B cell (primary cell): ENCODE data around the gene TYW1B. TPM values are rescaled to one million over a fixed set of nuclear protein-coding genes. Genes with fewer than 3 reads are reported as not detected.
"Not testable (repeated sequence)": the region's sequence is repeated elsewhere in the genome, so short reads cannot be mapped to it uniquely, and the experiment has no call there.

Source experiments
- ATAC-seq: fragments of 200-7000 bp; cut with Tn5 transposase; one replicate; pipeline ENCODE4 v1.10.0; 2021; ENCODE audit warnings: low read depth, mild to moderate bottlenecking, moderate number of reproducible peaks, moderate library complexity
- CTCF ChIA-PET: fragments of 350-600 bp; sonication (Branson Sonifier 250); formaldehyde crosslinking; loops from one replicate; lab custom pipeline; 2021; ENCODE audit warnings: antibody characterized with exemption, inconsistent platforms; lab: Charles Lee
- POLR2A ChIA-PET: fragments of 350-600 bp; sonication (Branson Sonifier 250); formaldehyde crosslinking; loops from one replicate; lab custom pipeline; 2021; ENCODE audit warnings: antibody characterized with exemption; lab: Charles Lee
- DNase-seq: peaks from one replicate; pipeline ENCODE4 v3.0.0; 2013
- H2AFZ ChIP-seq: 2 replicates; pipeline ENCODE4 v1.6.1; 2012; ENCODE audit warnings: mild to moderate bottlenecking, low read depth, low read length; ENCODE audit not compliant: insufficient read depth, poor library complexity, severe bottlenecking
- H3K27ac ChIP-seq, 2 donors: 1 replicate in 1 of 2; 2 replicates in 1 of 2; pipeline ENCODE4 v1.5.1; 2012 to 2013; ENCODE audit warnings: low read length in 2 of 2, mild to moderate bottlenecking in 2 of 2, moderate library complexity in 1 of 2
- H3K27me3 ChIP-seq, 4 experiments: fragments of 200-600 bp in 1 of 4; sonication (generic) in 1 of 4; replicated peaks in 1 of 4; 1 replicate in 2 of 4; 2 replicates in 2 of 4; pipeline versions ENCODE4 v1.6.1 to v1.7.0; 2013 to 2016; ENCODE audit warnings: low read length in 3 of 4, mild to moderate bottlenecking in 2 of 4, mixed read lengths in 1 of 4, moderate library complexity in 1 of 4; ENCODE audit not compliant: insufficient read depth in 4 of 4, control insufficient read depth in 3 of 4; ENCODE audit errors: control extremely low read depth in 1 of 4
- H3K36me3 ChIP-seq, 2 experiments: replicated peaks in 1 of 2; 1 replicate in 1 of 2; 2 replicates in 1 of 2; pipeline versions ENCODE4 v1.6.1 to v1.7.1; 2013; ENCODE audit warnings: low read length in 1 of 2; ENCODE audit not compliant: insufficient read depth in 2 of 2, control insufficient read depth in 1 of 2; ENCODE audit errors: control extremely low read depth in 1 of 2, extremely low read depth in 1 of 2
- H3K4me1 ChIP-seq, 2 donors: fragments of 200-600 bp in 1 of 2; sonication (generic) in 1 of 2; 1 replicate in 1 of 2; 2 replicates in 1 of 2; pipeline versions ENCODE4 v1.5.1 to v1.6.1; 2013 to 2017; ENCODE audit warnings: low read length in 2 of 2; ENCODE audit not compliant: control insufficient read depth in 2 of 2, insufficient read depth in 2 of 2
- H3K4me2 ChIP-seq: replicated peaks from 2 replicates; pipeline ENCODE3; 2012; ENCODE audit warnings: mild to moderate bottlenecking, low read depth, low read length; ENCODE audit not compliant: poor library complexity, severe bottlenecking
- H3K4me3 ChIP-seq, 5 experiments: fragments of 200-600 bp in 1 of 5; sonication (generic) in 1 of 5; 1 replicate in 3 of 5; 2 replicates in 2 of 5; pipeline versions ENCODE4 v1.5.1 to v1.7.0; 2011 to 2016; ENCODE audit warnings: low read length in 4 of 5, mild to moderate bottlenecking in 4 of 5, low read depth in 2 of 5, control low read depth in 1 of 5, moderate library complexity in 1 of 5; ENCODE audit not compliant: insufficient read depth in 1 of 5; ENCODE audit errors: control extremely low read depth in 1 of 5, extremely low read depth in 1 of 5
- H3K79me2 ChIP-seq: fragments of 200-600 bp; sonication (generic); one replicate; pipeline ENCODE4 v1.6.0; 2016; ENCODE audit warnings: low read length; ENCODE audit not compliant: control insufficient read depth, insufficient read depth
- H3K9ac ChIP-seq: fragments of 200-600 bp; sonication (generic); 2 replicates; pipeline ENCODE4 v1.6.1; 2017; ENCODE audit warnings: mild to moderate bottlenecking, low read length, moderate library complexity
- H3K9me3 ChIP-seq, 3 donors: one replicate each; pipeline versions ENCODE4 v1.6.1 to v1.7.1; 2013; ENCODE audit warnings: low read length in 2 of 3; ENCODE audit not compliant: control insufficient read depth in 2 of 3, insufficient read depth in 1 of 3; ENCODE audit errors: control extremely low read depth in 1 of 3
- H4K20me1 ChIP-seq: 2 replicates; pipeline ENCODE4 v1.6.0; 2012; ENCODE audit warnings: mild to moderate bottlenecking, low read length; ENCODE audit not compliant: insufficient read depth, control insufficient read depth, poor library complexity, severe bottlenecking
- H3K27ac Mint-ChIP-seq: one replicate; pipeline ENCODE4 v1.8.0; 2021; ENCODE audit warnings: mixed read lengths
- H3K27me3 Mint-ChIP-seq: one replicate; pipeline ENCODE4 v1.8.0; 2021; ENCODE audit warnings: mixed read lengths
- H3K4me1 Mint-ChIP-seq: one replicate; pipeline ENCODE4 v1.8.0; 2021; ENCODE audit warnings: mixed read lengths
- H3K4me3 Mint-ChIP-seq: one replicate; pipeline ENCODE4 v1.8.0; 2021; ENCODE audit warnings: mixed read lengths
- H3K9me3 Mint-ChIP-seq: one replicate; pipeline ENCODE4 v1.8.0; 2022; ENCODE audit warnings: mixed read lengths; ENCODE audit not compliant: insufficient read depth
- EZH2 ChIP-seq: IDR thresholded peaks from 2 replicates; pipeline ENCODE4 v1.6.1; 2012; ENCODE audit warnings: borderline replicate concordance, low read depth, mild to moderate bottlenecking, moderate library complexity, low read length; ENCODE audit not compliant: insufficient read depth, poor library complexity, severe bottlenecking
- WGBS: methylation state at CpG from one replicate; pipeline ENCODE4 v1.1.5; 2013; ENCODE audit warnings: missing lambda C conversion rate; ENCODE audit not compliant: insufficient coverage; 5-methylcytosine and 5-hydroxymethylcytosine counted together
- intact Hi-C: fragments of 100-400 bp; cut with micrococcal nuclease; formaldehyde crosslinking; loops from one replicate; pipeline ENCODE4 v1.10.0; 2022
- polyA plus RNA-seq: library from polyadenylated mRNA; depleted of rRNA; stranded (reverse); fragments of >200 nt; gene quantifications from 2 replicates; pipeline ENCODE4 v1.2.3, GENCODE V29; 2012
- total RNA-seq, 2 donors: library from RNA; stranded (reverse); fragments of 120-200 nt in 1 of 2; gene quantifications; 1 replicate in 1 of 2; 2 replicates in 1 of 2; pipeline versions ENCODE4 v1.2.3 to v1.2.4, GENCODE V29; 2013 to 2022
- TF ChIP-seq, protein P1 (sequence below): fragments of 200-600 bp; IDR thresholded peaks from one replicate; pipeline ENCODE4 v1.8.0; 2022; ENCODE audit warnings: antibody characterized with exemption, mild to moderate bottlenecking

The TYW1B gene
- total and polyA plus RNA-seq, 2 donors (not counting 1 experiment from before 2014, with no cell fraction given), result 4.4 to 9.4 TPM

GRCh38 chr7:72704894-72705293 lies 123.1 kb downstream of the TYW1B start:
- no peaks in the 10 kb centered on the region for H3K9me3 ChIP-seq
- POLR2A ChIA-PET, result no interaction called here
- H3K4me1 Mint-ChIP-seq, result no peaks in the 10 kb centered on the region

DNA sequence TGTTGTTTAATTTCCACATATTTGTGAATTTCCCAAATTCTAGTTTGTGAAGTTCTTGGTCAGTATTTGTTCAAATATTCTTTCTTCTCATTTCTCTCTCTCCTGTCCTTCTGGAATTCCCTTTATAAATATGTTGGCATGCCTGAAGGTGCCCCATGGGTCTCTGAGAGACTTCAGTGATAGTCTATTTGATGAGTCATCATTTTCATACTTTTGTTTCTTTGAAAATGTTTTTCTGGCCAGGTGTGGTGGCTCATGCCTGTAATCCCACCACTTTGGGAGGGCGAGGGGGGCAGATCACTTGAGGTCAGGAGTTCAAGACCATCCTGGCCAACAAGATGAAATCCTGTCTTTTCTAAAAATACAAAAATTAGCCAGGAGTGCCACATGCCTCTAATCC lies 127.5 kb downstream of the TYW1B start:
- H3K4me1 Mint-ChIP-seq, H3K9me3 Mint-ChIP-seq, H3K9ac ChIP-seq, H3K27me3 Mint-ChIP-seq, H2AFZ ChIP-seq, H3K36me3 ChIP-seq, ATAC-seq, H4K20me1 ChIP-seq, H3K4me1 ChIP-seq, intact Hi-C loops, H3K27ac Mint-ChIP-seq, H3K4me2 ChIP-seq, H3K9me3 ChIP-seq, DNase-seq, POLR2A ChIA-PET, H3K4me3 ChIP-seq, H3K27ac ChIP-seq, H3K4me3 Mint-ChIP-seq, CTCF ChIA-PET, H3K27me3 ChIP-seq, H3K79me2 ChIP-seq: not testable (repeated sequence)
- no CpG with 5 or more reads among the region's 1 CpG for WGBS

More at GRCh38 chr7:72704894-72705293, 123.1 kb downstream of the TYW1B start:
- H4K20me1 ChIP-seq, result no peaks in the 10 kb centered on the region
- H2AFZ ChIP-seq, result no peak overlapping the region
- H3K27me3 ChIP-seq, result no peaks in the 10 kb centered on the region
- H3K27ac Mint-ChIP-seq, result no peak overlapping the region
- no peaks in the 10 kb centered on the region for H3K27me3 Mint-ChIP-seq
- no peaks in the 10 kb centered on the region for H3K79me2 ChIP-seq
- H3K4me3 Mint-ChIP-seq, result no peak overlapping the region
- H3K4me3 ChIP-seq, result no peak overlapping the region
- TF ChIP-seq, protein P1, sequence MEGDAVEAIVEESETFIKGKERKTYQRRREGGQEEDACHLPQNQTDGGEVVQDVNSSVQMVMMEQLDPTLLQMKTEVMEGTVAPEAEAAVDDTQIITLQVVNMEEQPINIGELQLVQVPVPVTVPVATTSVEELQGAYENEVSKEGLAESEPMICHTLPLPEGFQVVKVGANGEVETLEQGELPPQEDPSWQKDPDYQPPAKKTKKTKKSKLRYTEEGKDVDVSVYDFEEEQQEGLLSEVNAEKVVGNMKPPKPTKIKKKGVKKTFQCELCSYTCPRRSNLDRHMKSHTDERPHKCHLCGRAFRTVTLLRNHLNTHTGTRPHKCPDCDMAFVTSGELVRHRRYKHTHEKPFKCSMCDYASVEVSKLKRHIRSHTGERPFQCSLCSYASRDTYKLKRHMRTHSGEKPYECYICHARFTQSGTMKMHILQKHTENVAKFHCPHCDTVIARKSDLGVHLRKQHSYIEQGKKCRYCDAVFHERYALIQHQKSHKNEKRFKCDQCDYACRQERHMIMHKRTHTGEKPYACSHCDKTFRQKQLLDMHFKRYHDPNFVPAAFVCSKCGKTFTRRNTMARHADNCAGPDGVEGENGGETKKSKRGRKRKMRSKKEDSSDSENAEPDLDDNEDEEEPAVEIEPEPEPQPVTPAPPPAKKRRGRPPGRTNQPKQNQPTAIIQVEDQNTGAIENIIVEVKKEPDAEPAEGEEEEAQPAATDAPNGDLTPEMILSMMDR, result no peak
- TF ChIP-seq EZH2, result no peak
- no peaks in the 10 kb centered on the region for H3K4me1 ChIP-seq
- H3K9me3 Mint-ChIP-seq, result no peaks in the 10 kb centered on the region
- ATAC-seq (no peak), DNase-seq (no peak)
- no peak overlapping the region for H3K9ac ChIP-seq
- CTCF ChIA-PET, result no interaction called here
- WGBS, result no CpG with 5 or more reads among the region's 3 CpGs
- H3K27ac ChIP-seq, result no peak overlapping the region
- intact Hi-C loops, result no loop called here
- no peak overlapping the region for H3K4me2 ChIP-seq
- no peaks in the 10 kb centered on the region for H3K36me3 ChIP-seq

DNA sequence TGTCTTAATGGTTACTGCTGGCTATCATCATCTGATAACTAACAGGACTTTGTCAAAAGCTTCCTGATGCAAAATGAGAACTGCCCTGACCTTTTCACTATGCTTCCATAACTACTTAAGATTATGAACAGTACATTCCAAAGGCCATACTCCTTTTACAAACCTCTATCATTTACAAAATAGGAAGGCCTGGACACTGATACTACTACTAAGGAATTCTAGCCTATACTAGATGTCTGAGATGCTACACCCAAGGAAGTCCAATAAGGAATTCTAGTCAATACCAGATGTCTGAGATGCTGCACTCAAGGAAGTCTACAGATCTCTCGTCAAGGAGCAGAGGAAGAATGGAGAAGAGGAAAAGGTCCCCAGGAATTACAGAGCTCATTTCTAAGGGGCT lies 130.9 kb downstream of the TYW1B start:
- H3K79me2 ChIP-seq, H3K4me3 ChIP-seq, H3K4me2 ChIP-seq, H3K4me1 ChIP-seq, intact Hi-C loops, H3K36me3 ChIP-seq, H3K9ac ChIP-seq, H3K27me3 Mint-ChIP-seq, CTCF ChIA-PET, H3K27ac Mint-ChIP-seq, H3K4me1 Mint-ChIP-seq, DNase-seq, H4K20me1 ChIP-seq, H3K4me3 Mint-ChIP-seq, H3K27ac ChIP-seq, H3K9me3 ChIP-seq, H2AFZ ChIP-seq, POLR2A ChIA-PET, H3K9me3 Mint-ChIP-seq, ATAC-seq, H3K27me3 ChIP-seq: not testable (repeated sequence)
- WGBS, result no CpG with 5 or more reads among the region's 1 CpG
